Measurements from ENCODE around the gene TBC1D22A.
A peak's percentile ranks its signal among the peaks of the same experiment; 100 is the strongest.

TBC1D22A gene

DNA sequence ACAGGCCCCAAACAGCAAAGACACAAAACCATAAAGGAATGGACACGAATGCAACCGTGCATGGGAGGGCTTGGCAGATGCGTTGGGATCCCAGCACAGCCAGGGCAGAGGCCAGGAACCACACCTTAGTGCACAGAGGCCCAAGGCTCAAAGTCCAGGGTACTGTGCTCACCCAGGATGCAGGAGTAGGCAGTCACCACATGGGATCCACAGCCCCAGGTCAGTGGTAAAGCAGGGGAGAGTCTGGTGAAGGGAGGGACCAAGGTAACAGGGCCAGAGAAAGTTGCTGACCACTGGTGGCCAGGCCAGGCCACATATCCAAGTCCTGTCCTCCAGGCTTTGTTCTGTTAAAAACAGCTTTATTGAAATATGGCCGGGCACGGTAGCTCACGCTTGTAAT is 17.9 kb upstream of the TBC1D22A start:
- DNase-seq: no peak
- peaks cover 12% of the 10 kb centered on the region for H3K4me1 Mint-ChIP-seq
- H3K4me3 Mint-ChIP-seq: no peak overlapping the region
- no peaks in the 10 kb centered on the region for H3K9me3 Mint-ChIP-seq
- H3K27me3 Mint-ChIP-seq: no peaks in the 10 kb centered on the region
- no peaks in the 10 kb centered on the region for H3K36me3 Mint-ChIP-seq (ENCODE audit: low read depth)
- no peak overlapping the region for H3K27ac Mint-ChIP-seq
- no peak for ATAC-seq

GRCh38 chr22:46746192-46746591 is 16.3 kb upstream of the TBC1D22A start:
- Mint-ChIP-seq H3K4me3 (no peak overlapping the region), H3K9me3 (no peaks in the 10 kb centered on the region), H3K27ac (no peak overlapping the region), H3K27me3 (no peaks in the 10 kb centered on the region), H3K36me3 (ENCODE audit: low read depth) (no peaks in the 10 kb centered on the region), H3K4me1 (peaks cover 23% of the 10 kb centered on the region)
- no peak for DNase-seq
- no peak for ATAC-seq

DNA sequence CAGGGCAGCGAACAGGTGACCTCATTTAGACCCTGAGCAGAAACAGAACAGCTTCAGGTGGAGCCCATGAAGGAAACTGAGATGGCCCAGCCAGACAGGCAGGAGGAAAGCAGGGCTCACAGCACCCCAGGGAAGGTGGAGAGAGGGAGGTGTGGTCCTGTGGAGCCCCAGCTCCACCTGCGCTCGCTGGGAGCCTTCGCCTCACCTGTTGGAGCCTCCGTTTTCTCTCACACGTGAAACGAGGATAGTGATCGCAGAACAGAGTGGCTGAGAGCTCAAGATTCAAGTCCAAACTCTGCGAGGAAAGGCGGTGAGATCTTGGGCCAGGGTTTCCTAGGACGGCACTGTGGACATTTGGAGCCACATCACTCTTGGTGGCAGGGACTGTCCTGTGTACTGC is 15.8 kb upstream of the TBC1D22A start:
- H3K27me3 Mint-ChIP-seq: no peaks in the 10 kb centered on the region
- H3K4me1 Mint-ChIP-seq: peaks cover 25% of the 10 kb centered on the region
- no peaks in the 10 kb centered on the region for H3K36me3 Mint-ChIP-seq (ENCODE audit: low read depth)
- no peak for ATAC-seq
- H3K27ac Mint-ChIP-seq: no peak overlapping the region
- H3K9me3 Mint-ChIP-seq: no peaks in the 10 kb centered on the region
- H3K4me3 Mint-ChIP-seq: no peak overlapping the region
- DNase-seq: no peak

GRCh38 chr22:46747646-46748045 is 14.8 kb upstream of the TBC1D22A start:
- Mint-ChIP-seq H3K9me3 (no peaks in the 10 kb centered on the region), H3K27me3 (no peaks in the 10 kb centered on the region), H3K4me3 (no peak overlapping the region), H3K27ac (no peak overlapping the region), H3K36me3 (ENCODE audit: low read depth) (no peaks in the 10 kb centered on the region), H3K4me1 (peaks cover 25% of the 10 kb centered on the region)
- no peak for ATAC-seq
- DNase-seq: no peak

GRCh38 chr22:46748206-46748907 is 14.1 kb upstream of the TBC1D22A start:
- DNase-seq (no peak), ATAC-seq (no peak)
- no peak overlapping the region for H3K4me3 Mint-ChIP-seq
- H3K27me3 Mint-ChIP-seq: no peaks in the 10 kb centered on the region
- no peaks in the 10 kb centered on the region for H3K36me3 Mint-ChIP-seq (ENCODE audit: low read depth)
- H3K9me3 Mint-ChIP-seq: no peaks in the 10 kb centered on the region
- H3K27ac Mint-ChIP-seq: peak overlapping the region; percentile 79
- H3K4me1 Mint-ChIP-seq: peaks cover 25% of the 10 kb centered on the region

DNA sequence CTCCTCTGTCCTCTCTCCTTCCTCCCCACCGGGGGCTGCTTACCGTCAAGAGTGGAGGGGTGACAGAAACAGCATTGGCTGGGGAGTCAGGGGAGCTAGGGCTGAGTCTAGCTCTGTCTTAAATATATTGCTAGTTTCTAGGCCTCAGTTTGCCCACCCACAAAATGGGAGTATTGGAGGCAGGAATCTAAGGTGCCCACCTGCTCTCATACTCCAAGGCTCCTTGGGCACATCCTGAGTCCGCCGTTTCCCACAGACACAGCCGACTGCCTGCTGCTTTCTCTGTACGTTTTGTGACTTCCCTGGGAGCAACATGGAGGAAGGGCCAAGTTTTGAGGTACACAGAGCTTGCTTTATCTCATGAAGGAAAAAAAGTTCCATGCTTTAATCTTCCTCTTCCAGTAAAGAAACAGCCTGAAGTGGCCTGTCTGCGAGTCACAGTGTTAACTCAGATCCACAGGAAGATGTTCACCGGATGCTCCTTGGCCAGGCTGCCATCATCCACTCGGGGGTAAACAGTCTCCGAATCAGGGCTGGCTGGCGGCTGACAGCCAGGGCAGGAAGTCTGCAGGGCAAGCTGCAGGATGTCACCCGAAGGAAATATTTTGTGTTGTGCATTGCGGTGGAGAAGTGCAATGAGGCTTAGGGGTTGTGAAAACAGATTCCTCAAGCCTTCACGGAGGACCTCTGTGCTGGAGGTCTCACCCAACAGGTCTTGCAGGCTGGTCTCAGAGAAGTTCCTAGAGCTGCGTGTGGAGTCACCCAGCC is 13.4 kb upstream of the TBC1D22A start:
- H3K36me3 Mint-ChIP-seq (ENCODE audit: low read depth): no peaks in the 10 kb centered on the region

DNA sequence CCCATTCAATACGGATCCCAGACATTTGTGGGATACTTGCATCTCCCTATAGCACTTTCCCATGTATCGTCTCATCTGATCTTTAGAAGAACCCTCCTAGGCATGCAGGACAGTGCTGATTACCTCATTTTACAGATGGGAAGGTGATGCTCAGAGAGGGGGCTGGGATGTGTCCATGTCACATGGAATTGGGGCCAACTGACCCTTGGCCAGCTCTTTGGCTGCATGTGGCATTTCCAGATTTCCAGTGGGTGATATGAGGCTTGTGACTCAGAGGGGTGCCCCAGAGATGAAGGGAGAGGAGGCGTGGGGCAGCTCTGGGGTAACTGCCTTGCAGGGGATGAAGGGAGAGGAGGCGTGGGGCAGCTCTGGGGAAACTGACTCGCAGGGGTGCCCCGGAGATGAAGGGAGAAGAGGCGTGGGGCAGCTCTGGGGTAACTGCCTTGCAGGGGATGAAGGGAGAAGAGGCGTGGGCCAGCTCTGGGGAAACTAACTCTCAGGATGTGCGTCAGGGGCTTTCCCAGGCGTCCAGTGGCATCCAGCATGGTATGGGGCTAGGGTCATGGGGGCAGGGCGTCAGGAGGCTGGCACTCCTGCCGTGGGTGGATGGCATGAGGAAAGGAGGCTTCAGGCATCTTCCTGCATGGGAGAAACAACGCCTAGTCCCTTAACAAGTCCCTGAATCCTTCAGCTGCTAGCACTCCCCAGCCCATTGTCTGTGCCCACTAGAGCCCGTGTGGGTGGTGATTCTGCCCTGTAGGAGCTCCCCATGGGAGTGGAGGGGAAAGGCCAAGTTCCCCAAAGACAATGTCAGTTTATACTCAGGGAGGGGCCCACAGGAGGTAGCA is 12.5 kb upstream of the TBC1D22A start:
- ATAC-seq (peak; percentile 55), DNase-seq (no peak)
- Mint-ChIP-seq H3K27ac (peak overlapping the region; percentile 79), H3K9me3 (no peaks in the 10 kb centered on the region), H3K27me3 (no peaks in the 10 kb centered on the region), H3K4me1 (peaks cover 31% of the 10 kb centered on the region), H3K36me3 (ENCODE audit: low read depth) (no peaks in the 10 kb centered on the region), H3K4me3 (peak overlapping the region; percentile 42)

More for the DNA sequence above, 13.4 kb upstream of the TBC1D22A start:
- ATAC-seq: peak; percentile 65
- H3K27me3 Mint-ChIP-seq: no peaks in the 10 kb centered on the region
- peaks cover 27% of the 10 kb centered on the region for H3K4me1 Mint-ChIP-seq
- peak overlapping the region; percentile 42 for H3K4me3 Mint-ChIP-seq
- H3K9me3 Mint-ChIP-seq: no peaks in the 10 kb centered on the region
- DNase-seq: peak; percentile 54
- H3K27ac Mint-ChIP-seq: peak overlapping the region; percentile 79

GRCh38 chr22:46750530-46750800 is 12.0 kb upstream of the TBC1D22A start:
- Mint-ChIP-seq H3K4me1 (peaks cover 31% of the 10 kb centered on the region), H3K27me3 (no peaks in the 10 kb centered on the region), H3K27ac (peak overlapping the region; percentile 79), H3K4me3 (no peak overlapping the region), H3K36me3 (ENCODE audit: low read depth) (no peaks in the 10 kb centered on the region), H3K9me3 (no peaks in the 10 kb centered on the region)
- ATAC-seq (no peak), DNase-seq (no peak)

DNA sequence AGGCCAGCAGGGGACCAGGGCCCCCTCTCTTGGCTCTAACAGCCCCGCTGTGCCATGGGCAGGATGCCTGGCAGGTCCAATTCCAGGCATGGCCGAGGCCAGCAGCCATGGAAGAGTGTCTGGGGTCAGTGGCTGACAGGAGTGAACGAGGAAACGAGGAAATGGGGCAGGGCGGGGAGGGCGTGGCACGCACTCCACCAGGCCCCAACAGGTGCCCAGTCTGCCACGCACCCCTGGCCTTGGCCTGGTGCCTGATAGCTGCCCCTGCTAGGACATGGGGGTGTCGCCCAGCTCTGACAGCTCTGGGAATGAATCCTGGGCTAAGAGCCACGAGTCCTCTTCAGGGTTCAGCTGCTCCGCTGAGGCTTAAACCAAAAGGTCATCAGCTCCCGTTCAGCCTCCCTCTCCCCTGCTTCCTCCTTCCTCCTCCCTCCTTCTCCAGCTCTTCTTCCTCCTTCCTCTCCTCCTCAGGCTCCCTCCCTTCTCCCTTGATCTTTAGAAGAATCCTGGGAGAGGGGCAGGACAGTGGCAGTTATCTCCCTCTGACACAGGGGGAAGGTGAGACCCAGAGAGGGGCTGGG is 11.5 kb upstream of the TBC1D22A start:
- Mint-ChIP-seq H3K9me3 (no peaks in the 10 kb centered on the region), H3K4me1 (peaks cover 31% of the 10 kb centered on the region), H3K27me3 (no peaks in the 10 kb centered on the region), H3K4me3 (no peak overlapping the region), H3K36me3 (ENCODE audit: low read depth) (no peaks in the 10 kb centered on the region), H3K27ac (peak overlapping the region; percentile 79)
- ATAC-seq (no peak), DNase-seq (no peak)

- H3K27me3 Mint-ChIP-seq: no peaks in the 10 kb centered on the region
- H3K4me1 Mint-ChIP-seq: peaks cover 31% of the 10 kb centered on the region
- no peak for ATAC-seq
- peaks cover 10% of the 10 kb centered on the region for H3K9me3 Mint-ChIP-seq
- DNase-seq: no peak
- H3K4me3 Mint-ChIP-seq: no peak overlapping the region
- H3K27ac Mint-ChIP-seq: no peak overlapping the region
- peaks cover 5% of the 10 kb centered on the region for H3K36me3 Mint-ChIP-seq (ENCODE audit: low read depth)
These were observed 10.0 kb upstream of the TBC1D22A start for GRCh38 chr22:46752286-46752987.

DNA sequence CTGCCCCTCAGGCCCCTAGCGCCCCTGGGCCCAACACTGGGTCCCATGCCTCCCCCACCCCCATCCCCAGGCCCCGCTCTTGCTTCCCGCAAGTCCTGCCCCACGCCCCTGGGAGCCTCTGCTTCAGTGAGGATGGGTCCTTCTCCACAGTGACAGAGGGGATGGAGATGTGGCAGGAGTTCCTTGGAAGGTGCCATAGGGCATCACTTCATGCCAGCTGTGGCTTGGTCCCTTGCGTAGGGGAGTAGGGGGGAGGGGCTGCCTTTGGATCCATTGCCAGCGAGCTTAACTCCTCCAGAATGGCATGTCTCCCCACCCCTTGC is 9.5 kb upstream of the TBC1D22A start:
- Mint-ChIP-seq H3K4me1 (peaks cover 31% of the 10 kb centered on the region), H3K27me3 (no peaks in the 10 kb centered on the region), H3K4me3 (no peak overlapping the region), H3K36me3 (ENCODE audit: low read depth) (peaks cover 5% of the 10 kb centered on the region), H3K27ac (no peak overlapping the region), H3K9me3 (peaks cover 10% of the 10 kb centered on the region)
- ATAC-seq (no peak), DNase-seq (no peak)

GRCh38 chr22:46753360-46753759 is 9.1 kb upstream of the TBC1D22A start:
- no peak for ATAC-seq

GRCh38 chr22:46753761-46754109 is 8.7 kb upstream of the TBC1D22A start:
- Mint-ChIP-seq H3K4me3 (no peak overlapping the region), H3K4me1 (peaks cover 35% of the 10 kb centered on the region), H3K27me3 (no peaks in the 10 kb centered on the region), H3K36me3 (ENCODE audit: low read depth) (peaks cover 5% of the 10 kb centered on the region), H3K9me3 (peaks cover 10% of the 10 kb centered on the region), H3K27ac (peak overlapping the region; percentile 64)
- DNase-seq: no peak
- no peak for ATAC-seq

More at GRCh38 chr22:46753360-46753759, 9.1 kb upstream of the TBC1D22A start:
- no peaks in the 10 kb centered on the region for H3K27me3 Mint-ChIP-seq
- H3K4me3 Mint-ChIP-seq: no peak overlapping the region
- no peak overlapping the region for H3K27ac Mint-ChIP-seq
- H3K36me3 Mint-ChIP-seq (ENCODE audit: low read depth): peaks cover 5% of the 10 kb centered on the region
- H3K9me3 Mint-ChIP-seq: peaks cover 10% of the 10 kb centered on the region
- peaks cover 32% of the 10 kb centered on the region for H3K4me1 Mint-ChIP-seq
- DNase-seq: no peak

GRCh38 chr22:46754110-46754799 is 8.2 kb upstream of the TBC1D22A start:
- peaks cover 32% of the 10 kb centered on the region for H3K4me1 Mint-ChIP-seq
- H3K27ac Mint-ChIP-seq: peak overlapping the region; percentile 64
- no peaks in the 10 kb centered on the region for H3K27me3 Mint-ChIP-seq
- no peak for DNase-seq
- H3K9me3 Mint-ChIP-seq: peaks cover 10% of the 10 kb centered on the region
- H3K36me3 Mint-ChIP-seq (ENCODE audit: low read depth): peaks cover 5% of the 10 kb centered on the region
- H3K4me3 Mint-ChIP-seq: peak overlapping the region; percentile 25
- peak; percentile 31 for ATAC-seq
